ENCODE data around the gene C12orf50.

C12orf50 gene

GRCh38 chr12:87953256-87953860 is 75.8 kb downstream of the C12orf50 start:
- Mint-ChIP-seq H3K9me3 (peaks cover 4% of the 10 kb centered on the region), H3K27ac (no peak overlapping the region), H3K4me3 (no peak overlapping the region)

GRCh38 chr12:87952850-87953249 is 76.4 kb downstream of the C12orf50 start:
- Mint-ChIP-seq H3K36me3 (ENCODE audit: low read depth) (no peaks in the 10 kb centered on the region), H3K27me3 (no peaks in the 10 kb centered on the region), H3K4me1 (no peaks in the 10 kb centered on the region), H3K27ac (no peak overlapping the region), H3K9me3 (peaks cover 4% of the 10 kb centered on the region), H3K4me3 (no peak overlapping the region)
- DNase-seq (no peak), ATAC-seq (no peak)

More at GRCh38 chr12:87953256-87953860, 75.8 kb downstream of the C12orf50 start:
- ATAC-seq (no peak), DNase-seq (no peak)
- Mint-ChIP-seq H3K36me3 (ENCODE audit: low read depth) (no peaks in the 10 kb centered on the region), H3K4me1 (no peaks in the 10 kb centered on the region), H3K27me3 (no peaks in the 10 kb centered on the region)

GRCh38 chr12:87952223-87952622 is 77.0 kb downstream of the C12orf50 start:
- Mint-ChIP-seq H3K27me3 (no peaks in the 10 kb centered on the region), H3K9me3 (peaks cover 4% of the 10 kb centered on the region), H3K27ac (no peak overlapping the region), H3K4me3 (no peak overlapping the region), H3K36me3 (ENCODE audit: low read depth) (no peaks in the 10 kb centered on the region), H3K4me1 (no peaks in the 10 kb centered on the region)
- DNase-seq (no peak), ATAC-seq (no peak)

GRCh38 chr12:87943762-87944161 is 85.4 kb downstream of the C12orf50 start:
- no peaks in the 10 kb centered on the region for H3K27me3 Mint-ChIP-seq
- H3K9me3 Mint-ChIP-seq, result no peaks in the 10 kb centered on the region
- H3K27ac Mint-ChIP-seq, result no peak overlapping the region
- no peaks in the 10 kb centered on the region for H3K36me3 Mint-ChIP-seq (ENCODE audit: low read depth)
- no peak overlapping the region for H3K4me3 Mint-ChIP-seq
- DNase-seq, result no peak
- no peaks in the 10 kb centered on the region for H3K4me1 Mint-ChIP-seq
- no peak for ATAC-seq

GRCh38 chr12:87943023-87943422 is 86.2 kb downstream of the C12orf50 start:
- no peak for ATAC-seq
- H3K36me3 Mint-ChIP-seq (ENCODE audit: low read depth), result no peaks in the 10 kb centered on the region
- no peaks in the 10 kb centered on the region for H3K27me3 Mint-ChIP-seq
- H3K9me3 Mint-ChIP-seq, result no peaks in the 10 kb centered on the region
- H3K4me1 Mint-ChIP-seq, result no peaks in the 10 kb centered on the region
- H3K27ac Mint-ChIP-seq, result no peak overlapping the region
- H3K4me3 Mint-ChIP-seq, result no peak overlapping the region
- no peak for DNase-seq

- no peak for ATAC-seq
- no peak for DNase-seq
- no peaks in the 10 kb centered on the region for H3K4me1 Mint-ChIP-seq
- peaks cover 8% of the 10 kb centered on the region for H3K9me3 Mint-ChIP-seq
- H3K27me3 Mint-ChIP-seq, result no peaks in the 10 kb centered on the region
- no peaks in the 10 kb centered on the region for H3K36me3 Mint-ChIP-seq (ENCODE audit: low read depth)
- H3K27ac Mint-ChIP-seq, result no peak overlapping the region
- no peak overlapping the region for H3K4me3 Mint-ChIP-seq
These were observed 90.0 kb downstream of the C12orf50 start for GRCh38 chr12:87939182-87939581.

GRCh38 chr12:87935216-87935615 is 94.0 kb downstream of the C12orf50 start:
- Mint-ChIP-seq H3K4me3 (no peak overlapping the region), H3K4me1 (no peaks in the 10 kb centered on the region), H3K27ac (no peak overlapping the region), H3K27me3 (no peaks in the 10 kb centered on the region), H3K36me3 (ENCODE audit: low read depth) (no peaks in the 10 kb centered on the region), H3K9me3 (peaks cover 8% of the 10 kb centered on the region)
- DNase-seq, result no peak
- no peak for ATAC-seq

- H3K4me1 Mint-ChIP-seq, result no peaks in the 10 kb centered on the region
- H3K36me3 Mint-ChIP-seq (ENCODE audit: low read depth), result no peaks in the 10 kb centered on the region
- ATAC-seq (no peak), DNase-seq (no peak)
- no peak overlapping the region for H3K27ac Mint-ChIP-seq
- H3K27me3 Mint-ChIP-seq, result no peaks in the 10 kb centered on the region
- H3K9me3 Mint-ChIP-seq, result peaks cover 8% of the 10 kb centered on the region
- no peak overlapping the region for H3K4me3 Mint-ChIP-seq
These were observed 95.2 kb downstream of the C12orf50 start for GRCh38 chr12:87933991-87934390.

- H3K4me1 Mint-ChIP-seq, result no peaks in the 10 kb centered on the region
- peaks cover 8% of the 10 kb centered on the region for H3K9me3 Mint-ChIP-seq
- no peak overlapping the region for H3K4me3 Mint-ChIP-seq
- DNase-seq (no peak), ATAC-seq (no peak)
- no peaks in the 10 kb centered on the region for H3K36me3 Mint-ChIP-seq (ENCODE audit: low read depth)
- H3K27ac Mint-ChIP-seq, result no peak overlapping the region
- no peaks in the 10 kb centered on the region for H3K27me3 Mint-ChIP-seq
These were observed 97.4 kb downstream of the C12orf50 start for GRCh38 chr12:87931812-87932211.

- H3K4me1 Mint-ChIP-seq, result no peaks in the 10 kb centered on the region
- no peak overlapping the region for H3K27ac Mint-ChIP-seq
- no peaks in the 10 kb centered on the region for H3K27me3 Mint-ChIP-seq
- ATAC-seq (no peak), DNase-seq (no peak)
- H3K9me3 Mint-ChIP-seq, result peaks cover under 1% of the 10 kb centered on the region
- no peaks in the 10 kb centered on the region for H3K36me3 Mint-ChIP-seq (ENCODE audit: low read depth)
- H3K4me3 Mint-ChIP-seq, result no peak overlapping the region
These were observed 98.6 kb downstream of the C12orf50 start for GRCh38 chr12:87930627-87931026.

Data from activated naive CD8-positive, alpha-beta T cell treated with anti-CD3 and anti-CD28 coated beads, Interleukin-2, amount 50 U/mL, for 24 hours (primary cell).